ENCODE results near the gene TIPARP.

DNA sequence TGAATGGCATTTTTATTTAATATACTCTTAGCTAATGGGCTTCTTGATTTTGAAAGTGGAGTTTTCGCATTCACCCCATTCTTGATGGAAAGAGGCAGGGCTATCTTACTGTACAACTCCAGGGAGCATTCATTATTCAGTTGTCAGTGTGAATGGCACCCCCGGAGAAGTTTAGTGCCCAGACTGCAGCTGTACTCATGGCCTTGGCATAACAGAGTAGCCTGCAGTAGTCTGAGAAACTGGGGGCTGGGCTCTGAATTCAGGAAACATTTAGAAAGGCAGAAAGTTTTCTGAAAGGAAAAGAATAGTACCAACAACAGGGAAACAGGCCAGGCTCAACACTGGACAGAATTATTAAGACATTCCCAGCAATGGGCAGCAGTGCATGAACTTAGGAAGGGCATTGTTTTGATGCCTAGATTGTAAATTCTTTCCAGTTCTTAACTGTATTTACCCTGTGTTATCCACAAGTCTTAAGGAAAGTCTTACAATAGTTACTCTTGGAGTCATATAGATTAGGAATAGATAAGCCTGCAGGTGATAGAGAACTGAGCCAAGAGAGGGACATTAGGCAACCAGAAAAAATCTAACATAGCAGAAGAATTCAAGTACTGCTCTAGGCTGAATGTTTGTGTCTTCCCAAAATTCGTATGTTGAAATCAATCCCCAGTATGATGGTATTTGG, 44.4 kb downstream of the TIPARP start:
- TF ChIP-seq EZH2 (IDR thresholded peaks at IDR 0.05; ENCODE audit: borderline replicate concordance, low read depth, low read length, poor library complexity, severe bottlenecking), result no peak
- TF ChIP-seq, protein P1, sequence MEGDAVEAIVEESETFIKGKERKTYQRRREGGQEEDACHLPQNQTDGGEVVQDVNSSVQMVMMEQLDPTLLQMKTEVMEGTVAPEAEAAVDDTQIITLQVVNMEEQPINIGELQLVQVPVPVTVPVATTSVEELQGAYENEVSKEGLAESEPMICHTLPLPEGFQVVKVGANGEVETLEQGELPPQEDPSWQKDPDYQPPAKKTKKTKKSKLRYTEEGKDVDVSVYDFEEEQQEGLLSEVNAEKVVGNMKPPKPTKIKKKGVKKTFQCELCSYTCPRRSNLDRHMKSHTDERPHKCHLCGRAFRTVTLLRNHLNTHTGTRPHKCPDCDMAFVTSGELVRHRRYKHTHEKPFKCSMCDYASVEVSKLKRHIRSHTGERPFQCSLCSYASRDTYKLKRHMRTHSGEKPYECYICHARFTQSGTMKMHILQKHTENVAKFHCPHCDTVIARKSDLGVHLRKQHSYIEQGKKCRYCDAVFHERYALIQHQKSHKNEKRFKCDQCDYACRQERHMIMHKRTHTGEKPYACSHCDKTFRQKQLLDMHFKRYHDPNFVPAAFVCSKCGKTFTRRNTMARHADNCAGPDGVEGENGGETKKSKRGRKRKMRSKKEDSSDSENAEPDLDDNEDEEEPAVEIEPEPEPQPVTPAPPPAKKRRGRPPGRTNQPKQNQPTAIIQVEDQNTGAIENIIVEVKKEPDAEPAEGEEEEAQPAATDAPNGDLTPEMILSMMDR (conservative IDR thresholded peaks at IDR 0.05; ENCODE audit: low read depth, low read length), result no peak

All from A673 (cell line).